ENCODE measurements around the gene CREM.

The CREM gene

GRCh38 chr10:35259769-35260397 lies 133.2 kb downstream of the CREM start:
- H3K9me3 ChIP-seq, result peaks cover 0 to 13% (median 8%) of the 10 kb centered on the region in 3 donors
- no peak overlapping the region for H3K4me3 ChIP-seq
- intact Hi-C loops (cut with DNase I; ENCODE audit: low total_unique reads), result no loop called here
- no peak for TF ChIP-seq CTCF (IDR thresholded peaks at IDR 0.05)
- no peaks in the 10 kb centered on the region for H3K4me1 ChIP-seq
- DNase-seq, result no peak
- no peaks in the 10 kb centered on the region for H3K27me3 ChIP-seq
- no peaks in the 10 kb centered on the region for H3K36me3 ChIP-seq
- no peak overlapping the region for H3K27ac ChIP-seq

DNA sequence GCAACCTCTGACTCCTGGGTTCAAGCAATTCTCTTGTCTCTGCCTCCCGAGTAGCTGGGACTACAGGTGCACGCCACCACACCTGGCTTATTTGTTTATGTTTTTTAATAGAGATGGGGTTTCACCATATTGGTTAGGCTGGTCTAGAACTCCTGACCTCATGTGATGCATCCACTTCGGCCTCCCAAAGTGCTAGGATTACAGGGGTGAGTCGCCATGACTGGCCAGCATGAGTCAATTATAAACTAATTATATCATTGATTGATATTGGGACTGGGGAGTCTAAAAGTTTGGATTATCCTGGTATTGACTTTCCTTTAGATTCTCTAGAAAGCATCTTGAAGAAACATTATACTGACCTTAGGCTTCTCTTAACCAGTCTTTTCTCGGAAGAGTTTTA lies 135.8 kb downstream of the CREM start:
- no peak for DNase-seq
- no peaks in the 10 kb centered on the region for H3K27me3 ChIP-seq
- no peak for TF ChIP-seq CTCF (IDR thresholded peaks at IDR 0.05)
- peaks cover 0 to 13% (median 8%) of the 10 kb centered on the region in 3 donors for H3K9me3 ChIP-seq
- no peak overlapping the region for H3K27ac ChIP-seq
- no peak overlapping the region for H3K4me3 ChIP-seq
- no peaks in the 10 kb centered on the region for H3K36me3 ChIP-seq
- intact Hi-C loops (cut with DNase I; ENCODE audit: low total_unique reads), result no loop called here
- no peaks in the 10 kb centered on the region for H3K4me1 ChIP-seq

All from tibial artery (tissue), 4 donors.